HepG2 (cell line): ENCODE measurements around the gene KCTD13. TPM values are rescaled to one million over a fixed set of nuclear protein-coding genes. Genes with fewer than 3 reads are reported as not detected.

Source experiments
- ATF2 ChIP-seq: sonication (generic); formaldehyde crosslinking; IDR thresholded peaks from 2 replicates; pipeline ENCODE4 v1.4.0; 2020; ENCODE audit warnings: missing genetic modification reagents
- BRCA1 ChIP-seq: sonication (generic); formaldehyde crosslinking; IDR thresholded peaks from 2 replicates; pipeline ENCODE4 v1.4.0; 2020; ENCODE audit warnings: missing genetic modification reagents
- BRF2 ChIP-seq: sonication (generic); formaldehyde crosslinking; IDR thresholded peaks from 2 replicates; pipeline ENCODE4 v1.8.1; 2022; ENCODE audit warnings: mild to moderate bottlenecking, missing genetic modification reagents
- DMAP1 ChIP-seq: IDR thresholded peaks from 2 replicates; pipeline ENCODE4 v1.6.1; 2016
- GABPA ChIP-seq, 2 experiments: IDR thresholded peaks; 2 replicates each; pipeline ENCODE4 v1.6.1; 2011 to 2016; ENCODE audit warnings: low read depth in 2 of 2, low read length in 1 of 2, missing biosample characterization in 1 of 2, missing genetic modification characterization in 1 of 2
- GLI4 ChIP-seq: sonication (generic); formaldehyde crosslinking; IDR thresholded peaks from 2 replicates; pipeline ENCODE4 v1.5.1; 2020; ENCODE audit warnings: missing genetic modification reagents, mild to moderate bottlenecking, moderate library complexity, borderline replicate concordance
- HHEX ChIP-seq: IDR thresholded peaks from 2 replicates; pipeline ENCODE4 v1.6.1; 2016; ENCODE audit warnings: control low read depth
- IRF1 ChIP-seq: sonication (generic); formaldehyde crosslinking; IDR thresholded peaks from 2 replicates; pipeline ENCODE4 v1.4.0; 2020; ENCODE audit warnings: low read depth, mild to moderate bottlenecking, missing genetic modification reagents
- KLF6 ChIP-seq: IDR thresholded peaks from 2 replicates; pipeline ENCODE4 v1.8.0; 2016; ENCODE audit warnings: missing biosample characterization, missing genetic modification reagents
- LBX2 ChIP-seq: sonication (generic); formaldehyde crosslinking; IDR thresholded peaks from 2 replicates; pipeline ENCODE4 v1.5.0; 2020; ENCODE audit warnings: missing genetic modification reagents, mild to moderate bottlenecking, borderline replicate concordance
- PBX2 ChIP-seq: IDR thresholded peaks from 2 replicates; pipeline ENCODE4 v1.6.1; 2016; ENCODE audit warnings: control low read depth
- RFX1 ChIP-seq: fragments of 450-650 bp; IDR thresholded peaks from 2 replicates; pipeline ENCODE4 v1.6.1; 2017
- SOX13 ChIP-seq, 3 experiments: fragments of 450-650 bp in 1 of 3; sonication (generic) in 1 of 3; formaldehyde crosslinking in 1 of 3; IDR thresholded peaks in 2 of 3; conservative IDR thresholded peaks in 1 of 3; 2 replicates each; pipeline versions ENCODE4 v1.5.0 to v1.6.1; 2016 to 2020; ENCODE audit warnings: antibody characterized with exemption in 1 of 3, mild to moderate bottlenecking in 1 of 3, missing compliant biosample characterization in 1 of 3, missing genetic modification reagents in 1 of 3, moderate library complexity in 1 of 3
- ZNF503 ChIP-seq: sonication (generic); formaldehyde crosslinking; IDR thresholded peaks from 2 replicates; pipeline ENCODE4 v1.4.0; 2020; ENCODE audit warnings: missing genetic modification reagents
- ZNF512B ChIP-seq: sonication (generic); formaldehyde crosslinking; IDR thresholded peaks from 2 replicates; pipeline ENCODE4 v1.5.1; 2020; ENCODE audit warnings: missing genetic modification reagents, mild to moderate bottlenecking, borderline replicate concordance
- ZNF619 ChIP-seq: sonication (generic); formaldehyde crosslinking; IDR thresholded peaks from 2 replicates; pipeline ENCODE4 v1.4.0; 2020; ENCODE audit warnings: mild to moderate bottlenecking, missing genetic modification reagents
- ZNF724P ChIP-seq: sonication (generic); formaldehyde crosslinking; IDR thresholded peaks from 2 replicates; pipeline ENCODE4 v1.8.0; 2022; ENCODE audit warnings: missing genetic modification reagents, borderline replicate concordance
- polyA plus RNA-seq, 8 experiments: library from polyadenylated mRNA; depleted of rRNA in 3 of 8; stranded (reverse) in 7 of 8; unstranded in 1 of 8; fragments of >200 nt; fragmentation: Illumina TruSeq in 4 of 8; extraction: Trizol in 4 of 8; gene quantifications; 2 replicates each; pipeline versions ENCODE4 v1.2.1 to v1.2.3, GENCODE V29; 2011 to 2016; ENCODE audit warnings: low read depth in 4 of 8, missing spikeins in 1 of 8, mixed read lengths in 1 of 8; ENCODE audit not compliant: insufficient read depth in 1 of 8
- total RNA-seq, 5 experiments: library from RNA; depleted of rRNA; stranded (reverse); fragments of >200 nt; fragmentation: Illumina TruSeq; extraction: Trizol; gene quantifications; 2 replicates each; pipeline ENCODE4 v1.2.3, GENCODE V29; 2016; ENCODE audit warnings: low read depth in 1 of 5

The KCTD13 gene
- total and polyA plus RNA-seq, 2 of the 13 experiments (the other 11 are each of a cell fraction or from before 2014, with no cell fraction given): 6.3 to 14.7 TPM

- no peak for TF ChIP-seq RFX1
- TF ChIP-seq ATF2 (CRISPR knock-in tag): peak; percentile 47
- TF ChIP-seq ZNF512B: no peak
- peak; percentile 93 for TF ChIP-seq KLF6 (CRISPR knock-in tag)
- TF ChIP-seq IRF1: peak; percentile 94; the same call in 1 of the 2 replicates
- no peak for TF ChIP-seq HHEX (CRISPR knock-in tag)
- TF ChIP-seq PBX2 (CRISPR knock-in tag): 0 out of 2 replicates have a peak, but pooled peaks have one; percentile 25
- peak; percentile 91 for TF ChIP-seq BRCA1
- TF ChIP-seq ZNF503: peak; percentile 66; the same call in 1 of the 2 replicates
- no peak; the same call in none of the 2 replicates for TF ChIP-seq LBX2 (CRISPR knock-in tag)
- peak; percentile 90 for TF ChIP-seq ZNF619 (CRISPR knock-in tag)
- TF ChIP-seq GLI4: peak; percentile 41; the same call in 1 of the 2 replicates
- peak; percentile 64; the same call in 1 of the 2 replicates for TF ChIP-seq BRF2
- TF ChIP-seq SOX13 (IDR thresholded peaks at IDR 0.05): 0 out of 2 replicates have a peak, but pooled peaks have one; percentile 37
- TF ChIP-seq SOX13 (CRISPR knock-in tag; conservative IDR thresholded peaks at IDR 0.05 in 1 of 2, IDR thresholded peaks at IDR 0.05 in 1 of 2): peak in 1 of 2 experiments; percentile 24; a peak in 1 of 4 replicates
- peak; percentile 21 for TF ChIP-seq GABPA (IDR thresholded peaks at IDR 0.05; ENCODE audit: low read depth, low read length)
- TF ChIP-seq GABPA (CRISPR knock-in tag; IDR thresholded peaks at IDR 0.05; ENCODE audit: low read depth): no peak; the same call in 1 of the 2 replicates
- peak; percentile 75 for TF ChIP-seq DMAP1 (CRISPR knock-in tag)
- peak; percentile 76; the same call in 1 of the 2 replicates for TF ChIP-seq ZNF724P (CRISPR knock-in tag)
Observed at GRCh38 chr16:29925781-29926710, at the start of gene KCTD13 (continued).
